DMS 273 (cell line): Measurements from ENCODE around the gene GTF3A.

ENCODE experiments used
- DNase-seq: peaks from one replicate; lab custom pipeline; 2025; ENCODE audit not compliant: unreplicated experiment; lab: John Stamatoyannopoulos, UW

Gene GTF3A

GRCh38 chr13:27404680-27405079, 19.7 kb upstream of the GTF3A start:
- no peak for DNase-seq

GRCh38 chr13:27405546-27406134, 18.8 kb upstream of the GTF3A start:
- no peak for DNase-seq

GRCh38 chr13:27406178-27406939, 18.1 kb upstream of the GTF3A start:
- DNase-seq = peak; percentile 55

GRCh38 chr13:27408074-27408473, 16.3 kb upstream of the GTF3A start:
- DNase-seq = no peak

- DNase-seq = no peak
Observed at GRCh38 chr13:27409013-27409412, 15.4 kb upstream of the GTF3A start.

GRCh38 chr13:27411341-27411740, 13.1 kb upstream of the GTF3A start:
- no peak for DNase-seq

- peak; percentile 27 for DNase-seq
Observed at GRCh38 chr13:27415116-27415515, 9.3 kb upstream of the GTF3A start.

GRCh38 chr13:27419328-27419727, 5.1 kb upstream of the GTF3A start:
- DNase-seq = no peak

- no peak for DNase-seq
Observed at GRCh38 chr13:27421101-27421871, 3.1 kb upstream of the GTF3A start.

- DNase-seq = no peak
Observed at GRCh38 chr13:27423333-27423732, 1.1 kb upstream of the GTF3A start.

GRCh38 chr13:27425158-27425917, 919 bp downstream of the GTF3A start:
- peak; percentile 40 for DNase-seq

- peak; percentile 82 for DNase-seq
Observed at GRCh38 chr13:27425918-27426630, 1.7 kb downstream of the GTF3A start.

- no peak for DNase-seq
Observed at GRCh38 chr13:27427641-27428040, 3.2 kb downstream of the GTF3A start.

GRCh38 chr13:27428160-27428559, 3.7 kb downstream of the GTF3A start:
- DNase-seq = no peak

GRCh38 chr13:27432180-27432579, 7.8 kb downstream of the GTF3A start:
- no peak for DNase-seq

- no peak for DNase-seq
Observed at GRCh38 chr13:27432611-27433210, 8.3 kb downstream of the GTF3A start.

- DNase-seq = no peak
Observed at GRCh38 chr13:27437126-27437525, 12.7 kb downstream of the GTF3A start.

- no peak for DNase-seq
Observed at GRCh38 chr13:27440408-27440807, 16.0 kb downstream of the GTF3A start.

- DNase-seq = no peak
Observed at GRCh38 chr13:27442071-27442647, 17.7 kb downstream of the GTF3A start.

- DNase-seq = no peak
Observed at GRCh38 chr13:27442797-27443196, 18.4 kb downstream of the GTF3A start.
